ENCODE data around the gene WFS1.

WFS1 gene

DNA sequence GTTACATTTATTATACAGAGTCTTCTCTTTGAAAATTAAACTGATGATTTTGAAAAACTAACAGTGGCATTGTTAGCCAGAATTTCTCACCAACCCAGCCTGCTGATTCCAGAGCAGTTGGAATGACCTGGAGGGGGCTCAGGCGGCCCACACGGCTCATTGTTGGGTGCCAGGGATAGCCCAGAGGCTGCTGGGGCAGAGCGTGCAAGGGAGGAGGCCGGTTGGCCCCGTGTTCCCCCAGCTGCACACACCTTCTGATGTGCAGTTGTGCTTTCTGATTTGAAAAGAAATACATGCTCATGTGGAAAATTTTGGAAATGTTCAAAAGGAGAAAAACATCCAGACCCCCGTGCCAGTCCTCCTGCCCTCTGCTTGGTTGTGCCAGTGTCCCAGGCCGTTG lies 20.6 kb downstream of the WFS1 start:
- TF ChIP-seq ZNF274 (IDR thresholded peaks at IDR 0.05; ENCODE audit: low read depth, low read length), result no peak
- no peak overlapping the region for H3K4me3 ChIP-seq (ENCODE audit: low read length)

DNA sequence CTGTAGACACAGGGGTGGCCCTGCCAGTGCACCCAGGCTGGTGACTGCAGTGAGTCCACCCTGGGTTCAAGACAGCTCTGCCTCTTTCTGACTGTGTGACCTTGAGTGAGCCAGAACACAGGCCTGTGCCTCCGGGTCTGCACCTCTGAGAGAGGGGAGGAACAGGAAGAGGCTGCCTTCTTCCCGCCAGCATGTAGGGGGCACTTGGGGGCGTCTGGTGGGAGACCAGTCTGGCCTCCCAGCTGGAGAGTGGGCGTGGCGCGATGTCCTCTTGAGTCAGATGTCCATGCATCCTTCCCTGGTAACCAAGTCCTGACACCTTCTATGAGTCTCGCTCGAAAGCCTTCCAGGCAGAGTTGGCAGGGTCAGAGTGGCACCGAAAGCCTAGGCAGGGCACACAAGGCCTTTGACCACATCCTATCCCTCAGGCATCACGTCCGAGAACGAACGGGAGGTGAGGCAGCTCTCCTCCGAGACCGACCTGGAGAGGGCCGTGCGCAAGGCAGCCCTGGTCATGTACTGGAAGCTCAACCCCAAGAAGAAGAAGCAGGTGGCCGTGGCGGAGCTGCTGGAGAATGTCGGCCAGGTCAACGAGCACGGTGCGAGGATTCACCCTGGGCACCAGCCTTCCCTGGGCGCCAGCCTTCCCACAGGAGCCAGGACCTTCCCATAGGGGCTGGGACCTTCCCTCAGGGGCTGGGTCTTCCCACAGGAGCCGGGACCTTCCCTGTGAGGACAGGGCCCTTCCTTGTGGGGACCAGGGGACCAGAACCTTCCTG lies 21.3 kb downstream of the WFS1 start:
- H3K4me3 ChIP-seq (ENCODE audit: low read length), result no peak overlapping the region
- TF ChIP-seq ZNF274 (IDR thresholded peaks at IDR 0.05; ENCODE audit: low read depth, low read length), result no peak

DNA sequence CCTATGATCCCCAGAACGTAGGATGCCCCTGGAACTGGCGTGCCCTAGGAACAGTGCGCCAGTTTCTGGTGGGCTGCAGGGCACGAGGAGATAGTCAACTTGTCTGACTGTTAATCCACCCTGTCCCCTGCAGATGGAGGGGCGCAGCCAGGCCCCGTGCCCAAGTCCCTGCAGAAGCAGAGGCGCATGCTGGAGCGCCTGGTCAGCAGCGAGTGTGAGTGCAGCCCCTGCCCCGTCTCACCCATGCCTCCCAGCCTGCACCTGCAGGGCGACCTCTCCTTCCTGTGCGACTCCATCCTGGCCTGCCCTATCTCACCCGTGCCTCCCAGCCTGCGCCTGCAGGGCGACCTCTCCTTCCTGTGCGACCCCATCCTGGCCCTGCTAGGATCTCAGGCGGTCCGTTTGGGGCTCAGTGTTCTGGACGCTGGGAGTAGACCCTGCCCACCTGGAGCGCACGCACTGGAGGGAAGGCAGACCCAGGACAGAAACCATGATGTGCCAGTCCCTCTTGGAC lies 22.2 kb downstream of the WFS1 start:
- H3K4me3 ChIP-seq (ENCODE audit: low read length), result no peak overlapping the region
- TF ChIP-seq ZNF274 (IDR thresholded peaks at IDR 0.05; ENCODE audit: low read depth, low read length), result no peak

DNA sequence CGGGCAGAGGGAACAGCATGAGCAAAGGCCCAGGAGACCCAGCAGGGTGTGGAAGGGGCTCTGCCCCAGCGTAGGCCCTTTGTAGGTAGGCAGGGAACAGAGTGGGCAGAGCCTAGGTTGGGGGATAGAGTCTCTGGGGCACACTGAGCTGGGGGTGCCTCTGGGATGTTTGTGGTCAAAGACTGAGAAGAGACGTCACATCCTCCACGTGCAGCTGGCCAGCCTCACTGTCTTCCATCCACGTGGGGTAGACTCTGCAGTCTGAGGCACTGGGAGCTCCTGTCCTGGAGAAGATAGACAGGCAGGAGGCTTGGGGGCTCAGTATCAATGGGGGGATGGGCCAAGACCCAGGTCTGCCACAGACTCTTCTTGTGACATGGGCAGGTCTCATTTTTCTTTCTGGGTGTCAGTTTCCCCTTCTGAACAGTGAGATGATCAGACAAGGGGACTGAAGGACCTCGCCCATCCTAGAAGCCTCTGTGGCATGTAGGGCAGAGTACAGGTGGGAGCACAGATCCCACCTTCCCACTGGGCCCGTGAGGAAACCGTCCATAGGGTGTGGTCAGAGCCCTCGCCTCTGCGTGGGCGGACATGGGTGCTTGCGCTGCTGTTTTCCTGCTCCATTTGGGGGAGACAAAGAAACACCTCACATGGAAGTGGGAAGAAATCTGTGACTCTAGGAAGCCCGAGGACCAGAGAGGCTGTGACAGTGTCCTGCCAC lies 22.9 kb downstream of the WFS1 start:
- TF ChIP-seq ZNF274 (IDR thresholded peaks at IDR 0.05; ENCODE audit: low read depth, low read length), result no peak

DNA sequence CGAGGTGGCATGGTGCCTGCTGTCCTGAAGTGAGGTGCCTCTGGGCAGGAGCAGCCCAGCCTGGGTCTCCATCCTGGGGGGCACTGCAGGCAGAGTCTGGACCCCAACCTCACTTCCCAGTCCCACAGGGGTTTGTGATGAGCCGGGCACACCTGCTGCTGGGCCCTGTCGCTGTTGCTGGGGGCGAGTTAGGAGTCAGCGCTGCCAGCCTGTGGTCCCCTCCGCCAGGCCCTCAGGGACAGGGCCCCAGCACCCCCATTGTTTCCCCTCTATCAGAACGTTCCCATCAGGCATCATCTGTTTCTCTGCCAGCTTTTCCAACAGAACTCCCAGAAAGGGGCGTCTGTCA lies 23.4 kb downstream of the WFS1 start:
- TF ChIP-seq ZNF274 (IDR thresholded peaks at IDR 0.05; ENCODE audit: low read depth, low read length), result no peak
- H3K4me3 ChIP-seq (ENCODE audit: low read length), result no peak overlapping the region

More for the DNA sequence above, 22.9 kb downstream of the WFS1 start:
- no peak overlapping the region for H3K4me3 ChIP-seq (ENCODE audit: low read length)

DNA sequence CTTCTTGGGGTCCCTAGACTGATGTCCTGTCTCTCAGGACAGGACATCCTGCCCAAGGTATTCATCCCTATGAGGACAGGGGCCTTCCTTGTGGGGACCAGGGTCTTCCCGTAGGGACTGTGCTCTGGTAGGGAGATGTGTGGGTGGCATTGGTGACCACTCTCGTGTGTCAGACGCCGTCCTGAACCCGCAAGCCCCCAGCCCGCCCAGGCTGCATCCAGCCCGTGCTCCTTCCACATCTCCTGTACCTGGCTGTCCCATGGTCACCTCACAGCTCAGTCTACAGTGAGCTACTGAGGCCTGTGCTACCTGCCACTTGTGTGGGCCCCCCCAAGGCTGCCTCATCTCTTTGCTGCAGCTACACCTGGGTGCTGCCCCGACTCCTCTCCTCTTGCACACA lies 24.0 kb downstream of the WFS1 start:
- no peak for TF ChIP-seq ZNF274 (IDR thresholded peaks at IDR 0.05; ENCODE audit: low read depth, low read length)

DNA sequence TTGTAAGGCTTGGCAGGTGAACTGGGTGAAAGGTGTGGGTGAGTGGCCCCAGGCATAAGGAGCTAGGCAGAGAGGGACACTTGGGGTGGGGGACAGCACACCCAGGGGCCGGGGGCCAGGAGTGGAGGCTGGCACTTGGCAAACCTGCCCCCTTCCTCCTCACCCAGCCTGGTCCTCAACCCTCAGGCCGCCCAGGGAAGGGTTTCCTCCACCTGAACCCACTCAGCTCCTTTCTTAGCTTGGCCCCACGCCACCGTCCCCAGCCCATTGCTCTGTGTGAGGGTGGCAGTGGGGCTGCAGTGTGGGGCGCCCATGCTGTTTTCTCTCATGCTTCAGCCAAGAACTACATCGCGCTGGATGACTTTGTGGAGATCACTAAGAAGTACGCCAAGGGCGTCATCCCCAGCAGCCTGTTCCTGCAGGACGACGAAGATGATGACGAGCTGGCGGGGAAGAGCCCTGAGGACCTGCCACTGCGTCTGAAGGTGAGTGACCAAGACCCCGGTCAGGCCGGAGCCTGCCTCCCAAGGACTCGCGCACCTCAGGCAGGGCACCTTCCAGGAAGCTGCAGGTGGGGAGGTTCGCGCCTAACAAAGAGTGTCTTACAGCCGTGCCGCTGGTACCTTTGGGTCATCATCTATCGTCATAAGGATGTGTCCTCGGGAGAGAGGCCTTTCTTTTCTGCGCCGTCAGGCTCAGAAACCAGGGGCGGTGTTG lies 25.2 kb downstream of the WFS1 start:
- TF ChIP-seq ZNF274 (IDR thresholded peaks at IDR 0.05; ENCODE audit: low read depth, low read length), result no peak
- H3K4me3 ChIP-seq (ENCODE audit: low read length), result no peak overlapping the region

More for the DNA sequence above, 24.0 kb downstream of the WFS1 start:
- H3K4me3 ChIP-seq (ENCODE audit: low read length), result no peak overlapping the region

DNA sequence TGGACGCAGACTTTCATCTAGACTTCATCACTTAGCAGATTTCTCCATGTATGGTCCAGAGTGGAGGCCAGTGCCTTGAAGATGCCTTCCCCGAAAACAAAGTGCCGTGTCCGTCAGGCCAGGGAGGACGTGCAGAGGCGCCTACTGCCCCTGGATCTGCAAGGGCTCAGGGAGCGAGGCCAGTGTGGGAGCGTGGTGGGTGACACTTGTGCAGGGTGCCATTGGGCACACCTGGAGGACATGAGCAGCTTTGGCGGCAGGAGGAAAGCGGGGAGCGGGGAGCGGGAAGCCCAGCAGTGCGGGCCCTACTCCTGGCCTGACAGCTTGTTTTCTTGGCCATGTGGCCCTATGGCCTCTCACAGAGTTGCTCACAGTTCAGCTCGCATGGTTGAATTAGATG lies 25.8 kb downstream of the WFS1 start:
- TF ChIP-seq ZNF274 (IDR thresholded peaks at IDR 0.05; ENCODE audit: low read depth, low read length), result no peak
- no peak overlapping the region for H3K4me3 ChIP-seq (ENCODE audit: low read length)

DNA sequence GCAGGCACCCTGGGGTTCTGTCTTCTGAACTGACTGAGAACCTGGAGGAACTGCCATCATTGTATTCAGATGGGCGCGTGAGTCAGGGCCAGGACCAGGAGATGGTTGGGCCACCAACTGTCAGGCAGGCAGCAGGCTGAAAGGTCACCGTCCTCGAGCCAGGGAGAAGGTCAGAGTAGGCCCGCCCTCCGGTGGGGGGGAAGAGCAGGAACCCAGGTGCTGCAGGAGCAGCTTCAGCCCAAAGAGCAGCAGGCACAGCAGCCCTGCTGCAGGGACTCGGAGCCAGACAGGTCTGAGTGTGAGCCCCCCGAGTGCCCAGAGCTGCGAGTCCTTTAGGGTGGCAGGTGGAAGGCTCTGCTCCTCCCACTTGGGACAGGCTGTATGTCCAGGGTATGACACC lies 26.4 kb downstream of the WFS1 start:
- no peak overlapping the region for H3K4me3 ChIP-seq (ENCODE audit: low read length)

DNA sequence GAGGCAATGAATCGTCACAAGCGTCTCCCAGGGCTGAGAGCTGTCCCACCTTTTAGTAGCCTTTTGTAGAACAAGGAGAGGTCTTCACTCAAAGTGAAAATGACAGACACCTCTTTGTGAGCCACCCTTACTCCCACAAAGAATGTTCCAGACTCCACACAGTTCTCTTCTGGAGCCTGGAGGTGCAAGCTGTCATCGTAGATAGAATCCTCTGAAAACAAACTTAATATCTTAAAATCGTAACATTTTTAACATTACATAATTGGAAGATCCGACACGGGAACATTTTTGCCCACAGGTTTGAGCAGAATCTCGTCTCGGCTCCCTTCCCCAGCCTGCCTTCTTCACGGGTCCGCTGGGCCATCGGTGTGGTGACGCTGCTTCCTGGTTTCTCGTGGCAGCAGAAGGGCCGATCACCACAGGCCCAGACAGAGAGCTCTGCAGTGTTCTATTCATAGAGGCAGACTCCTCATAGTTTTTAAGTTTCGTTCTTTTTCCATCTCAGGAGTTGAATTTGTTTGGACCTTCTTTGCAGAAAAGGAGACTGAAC lies 27.7 kb downstream of the WFS1 start:
- TF ChIP-seq ZNF274 (IDR thresholded peaks at IDR 0.05; ENCODE audit: low read depth, low read length), result no peak
- no peak overlapping the region for H3K4me3 ChIP-seq (ENCODE audit: low read length)

More for the DNA sequence above, 26.4 kb downstream of the WFS1 start:
- no peak for TF ChIP-seq ZNF274 (IDR thresholded peaks at IDR 0.05; ENCODE audit: low read depth, low read length)

DNA sequence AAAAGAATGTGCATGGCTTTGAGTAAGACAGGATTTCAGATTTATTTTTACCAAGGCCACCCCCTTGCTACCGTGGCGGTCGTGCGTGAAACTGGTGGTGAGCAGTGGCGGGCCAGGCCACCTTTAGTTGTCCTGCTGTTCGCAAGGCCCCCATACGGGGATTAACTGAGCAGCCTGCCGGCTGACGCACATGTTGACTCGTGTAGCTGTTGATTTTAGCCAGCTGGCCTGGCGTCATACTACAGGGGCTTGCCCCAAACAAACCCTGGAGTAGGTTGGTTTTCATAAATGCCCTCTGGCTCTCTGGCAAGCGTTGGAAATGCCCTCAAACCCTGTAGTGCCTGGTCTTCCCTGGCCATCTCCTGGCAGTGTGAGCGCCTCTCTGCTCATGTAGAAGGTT lies 28.4 kb downstream of the WFS1 start:
- no peak overlapping the region for H3K4me3 ChIP-seq (ENCODE audit: low read length)

DNA sequence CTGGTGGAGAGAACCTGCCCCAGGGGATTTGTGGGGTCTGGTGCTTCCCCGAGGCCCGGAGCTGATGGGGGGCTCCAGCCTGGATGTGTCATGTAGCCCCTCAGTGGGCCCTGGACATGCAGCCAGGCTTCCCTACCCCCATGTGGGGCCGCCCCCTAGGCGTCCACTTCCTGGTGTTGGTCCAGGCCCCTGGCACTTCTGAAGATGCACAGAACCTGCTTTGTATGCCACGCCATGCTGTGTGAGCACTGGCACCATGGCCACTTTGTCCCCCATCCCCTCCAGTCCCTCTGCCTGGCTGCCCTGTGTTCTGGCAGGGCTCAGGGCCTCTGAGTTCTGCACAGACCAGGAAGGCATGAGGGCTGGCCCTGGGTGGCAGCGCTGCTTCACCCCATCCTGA lies 29.2 kb downstream of the WFS1 start:
- no peak overlapping the region for H3K4me3 ChIP-seq (ENCODE audit: low read length)
- no peak for TF ChIP-seq ZNF274 (IDR thresholded peaks at IDR 0.05; ENCODE audit: low read depth, low read length)

More for the DNA sequence above, 28.4 kb downstream of the WFS1 start:
- no peak for TF ChIP-seq ZNF274 (IDR thresholded peaks at IDR 0.05; ENCODE audit: low read depth, low read length)

DNA sequence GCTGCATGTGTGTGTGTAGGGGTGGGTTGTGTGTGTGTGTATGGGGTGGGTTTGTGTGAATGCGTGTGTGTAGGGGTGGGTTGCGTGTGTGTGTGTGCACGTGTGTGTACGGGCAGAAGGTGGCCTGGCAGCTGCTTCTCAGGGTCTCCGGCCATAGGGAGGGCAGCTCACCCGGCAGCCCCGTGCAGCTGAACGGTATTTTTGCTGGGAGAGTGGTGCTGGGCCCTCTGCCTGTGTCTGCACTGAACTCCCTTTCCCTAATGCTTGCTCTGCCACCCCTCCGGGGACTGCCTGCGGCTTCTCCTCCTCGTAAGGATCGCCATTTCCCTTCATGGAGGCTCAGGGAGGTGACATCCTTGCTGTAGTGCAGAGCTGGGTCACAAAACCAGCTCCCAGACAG lies 30.2 kb downstream of the WFS1 start:
- TF ChIP-seq ZNF274 (IDR thresholded peaks at IDR 0.05; ENCODE audit: low read depth, low read length), result no peak

DNA sequence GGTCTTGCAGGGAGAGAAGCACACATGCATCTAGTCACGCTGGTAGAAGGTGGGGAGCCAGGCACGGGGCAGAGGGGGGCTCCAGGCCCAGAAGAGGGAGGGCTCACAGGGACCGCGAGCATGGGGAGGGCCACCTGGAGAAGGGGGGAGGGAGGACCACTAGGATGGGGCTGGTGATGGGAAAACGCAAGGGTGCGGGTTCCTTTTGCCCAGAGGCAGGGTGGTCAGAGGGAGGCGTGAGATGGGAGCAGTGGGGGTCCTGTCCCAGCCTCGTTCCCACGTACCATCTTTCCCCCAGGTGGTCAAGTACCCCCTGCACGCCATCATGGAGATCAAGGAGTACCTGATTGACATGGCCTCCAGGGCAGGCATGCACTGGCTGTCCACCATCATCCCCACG lies 30.7 kb downstream of the WFS1 start:
- TF ChIP-seq ZNF274 (IDR thresholded peaks at IDR 0.05; ENCODE audit: low read depth, low read length), result no peak

More for the DNA sequence above, 30.2 kb downstream of the WFS1 start:
- no peak overlapping the region for H3K4me3 ChIP-seq (ENCODE audit: low read length)

More for the DNA sequence above, 30.7 kb downstream of the WFS1 start:
- H3K4me3 ChIP-seq (ENCODE audit: low read length), result no peak overlapping the region

Data from GM08714 (cell line).